HFFc6 (cell line): ENCODE measurements around the gene SULF2. TPM values are rescaled to one million over a fixed set of nuclear protein-coding genes. Genes with fewer than 3 reads are reported as not detected.

ENCODE experiments used
- DNase-seq: peaks from one replicate; pipeline ENCODE4 v3.0.0-alpha.2; 2018
- H3K27ac Mint-ChIP-seq: 2 replicates; pipeline ENCODE4 v1.8.0; 2020; ENCODE audit warnings: mild to moderate bottlenecking, mixed read lengths
- H3K27me3 Mint-ChIP-seq: 2 replicates; pipeline ENCODE4 v1.8.0; 2021; ENCODE audit warnings: mild to moderate bottlenecking, moderate library complexity, mixed read lengths; ENCODE audit not compliant: insufficient read depth
- H3K36me3 Mint-ChIP-seq: 2 replicates; pipeline ENCODE4 v1.8.0; 2021; ENCODE audit warnings: low read depth, mixed read lengths
- H3K4me1 Mint-ChIP-seq: 2 replicates; pipeline ENCODE4 v1.8.0; 2020; ENCODE audit warnings: low read depth, mixed read lengths
- H3K4me3 Mint-ChIP-seq: 2 replicates; pipeline ENCODE4 v1.8.0; 2020; ENCODE audit warnings: mild to moderate bottlenecking, moderate library complexity, mixed read lengths
- H3K9me3 Mint-ChIP-seq: 2 replicates; pipeline ENCODE4 v1.8.0; 2020; ENCODE audit warnings: mild to moderate bottlenecking, mixed read lengths
- CTCF ChIP-seq: fragments of 200-600 bp; sonication (generic); IDR thresholded peaks from 2 replicates; pipeline ENCODE4 v1.5.0; 2021; ENCODE audit warnings: antibody characterized with exemption, mild to moderate bottlenecking
- total RNA-seq, 6 experiments: library from RNA; stranded (reverse); fragmentation: NEBNext Ultra II Directional; extraction: Animal tissue kit (Norgen Biotek cat#: 25700); gene quantifications; 2 replicates in 1 of 6; 3 replicates in 5 of 6; pipeline ENCODE4 v1.2.3, GENCODE V29; 2021

Gene SULF2
- total RNA-seq, 6 experiments from 2014 or later, result 0.23 to 1.3 (median 0.33) TPM

DNA sequence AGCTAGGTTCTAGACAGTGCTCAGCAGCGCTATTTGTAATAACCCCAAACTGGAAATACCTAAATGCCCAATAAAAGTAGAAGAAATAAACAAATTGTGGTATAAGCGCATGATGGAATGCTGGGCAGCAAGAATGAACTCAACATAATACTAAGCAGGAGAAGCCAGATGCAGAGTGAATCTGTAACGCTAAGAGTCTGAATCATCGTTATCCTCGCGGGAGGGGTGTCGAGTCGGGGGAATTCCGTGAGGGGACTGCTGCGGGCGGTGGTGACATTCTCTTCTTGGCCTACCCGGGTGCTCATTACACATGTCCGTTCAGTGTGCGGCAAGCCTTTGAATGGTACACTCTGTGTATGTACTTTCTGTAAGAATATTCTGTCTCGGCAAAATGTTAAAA lies 83.7 kb downstream of the SULF2 start:
- peaks cover 12% of the 10 kb centered on the region for H3K27me3 Mint-ChIP-seq
- H3K4me3 Mint-ChIP-seq, result no peak overlapping the region
- H3K4me1 Mint-ChIP-seq, result peaks cover 14% of the 10 kb centered on the region
- H3K36me3 Mint-ChIP-seq, result no peaks in the 10 kb centered on the region
- H3K27ac Mint-ChIP-seq, result no peak overlapping the region
- no peak for DNase-seq
- no peak for TF ChIP-seq CTCF
- H3K9me3 Mint-ChIP-seq, result no peaks in the 10 kb centered on the region

GRCh38 chr20:47700327-47700726 lies 85.0 kb downstream of the SULF2 start:
- Mint-ChIP-seq H3K9me3 (no peaks in the 10 kb centered on the region), H3K4me1 (peaks cover 14% of the 10 kb centered on the region), H3K27ac (no peak overlapping the region), H3K36me3 (no peaks in the 10 kb centered on the region), H3K27me3 (peaks cover 8% of the 10 kb centered on the region), H3K4me3 (no peak overlapping the region)
- no peak for DNase-seq
- no peak for TF ChIP-seq CTCF

GRCh38 chr20:47699818-47700217 lies 85.5 kb downstream of the SULF2 start:
- H3K27ac Mint-ChIP-seq, result no peak overlapping the region

GRCh38 chr20:47698142-47698541 lies 87.1 kb downstream of the SULF2 start:
- Mint-ChIP-seq H3K27ac (no peak overlapping the region), H3K36me3 (no peaks in the 10 kb centered on the region), H3K27me3 (peaks cover 18% of the 10 kb centered on the region)

More at GRCh38 chr20:47699818-47700217, 85.5 kb downstream of the SULF2 start:
- TF ChIP-seq CTCF, result no peak
- DNase-seq, result no peak
- Mint-ChIP-seq H3K9me3 (no peaks in the 10 kb centered on the region), H3K4me3 (no peak overlapping the region), H3K4me1 (peaks cover 9% of the 10 kb centered on the region), H3K27me3 (peaks cover 8% of the 10 kb centered on the region), H3K36me3 (no peaks in the 10 kb centered on the region)

DNA sequence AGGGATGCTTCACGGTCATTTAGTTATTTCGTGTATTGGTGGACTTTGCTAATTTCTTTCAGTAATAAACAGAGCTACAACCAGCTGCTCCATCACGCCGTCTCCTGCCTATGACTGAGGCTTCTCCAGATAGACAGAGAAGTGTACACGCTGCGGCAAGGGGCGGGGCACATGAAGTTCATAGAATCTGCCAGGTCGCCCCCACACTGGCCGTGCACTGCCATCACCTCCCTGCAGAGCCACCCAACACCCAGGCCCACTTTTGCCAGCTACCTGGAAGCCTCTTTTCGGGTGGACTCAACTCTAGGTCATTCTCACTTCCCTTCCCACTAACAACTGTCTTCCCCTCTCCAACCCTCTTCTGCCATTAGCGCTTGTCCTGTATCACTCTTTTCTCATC lies 88.4 kb downstream of the SULF2 start:
- peaks cover 7% of the 10 kb centered on the region; the same call in 1 of the 2 replicates for H3K4me1 Mint-ChIP-seq
- H3K36me3 Mint-ChIP-seq, result no peaks in the 10 kb centered on the region
- no peak for TF ChIP-seq CTCF
- H3K9me3 Mint-ChIP-seq, result peaks cover 5% of the 10 kb centered on the region; the same call in 1 of the 2 replicates
- no peak overlapping the region for H3K4me3 Mint-ChIP-seq
- no peak overlapping the region for H3K27ac Mint-ChIP-seq
- H3K27me3 Mint-ChIP-seq, result peaks cover 26% of the 10 kb centered on the region
- DNase-seq, result no peak

More at GRCh38 chr20:47698142-47698541, 87.1 kb downstream of the SULF2 start:
- DNase-seq, result no peak
- TF ChIP-seq CTCF, result no peak
- Mint-ChIP-seq H3K9me3 (no peaks in the 10 kb centered on the region), H3K4me1 (peaks cover 7% of the 10 kb centered on the region; the same call in 1 of the 2 replicates), H3K4me3 (no peak overlapping the region)
